ENCODE results near the gene PSMD10.

PSMD10 gene

GRCh38 chrX:108091264-108091877, at the start of gene PSMD10, which contains the start of gene ATG4A:
PSMD10 (minus strand) TSS chrX:108091542; CDS start chrX:108091520, 22 bp downstream.
ATG4A (plus strand) TSS chrX:108091778; CDS start chrX:108091827, 49 bp downstream.
- Histone ChIP-seq H4K20me1 (ENCODE audit: insufficient read depth, low read length) (no peaks in the 10 kb centered on the region), H2AFZ (ENCODE audit: low read length) (no peak within 1 kb of the TSS), H3K27me3 (ENCODE audit: insufficient read depth, low read length) (no peaks in the 10 kb centered on the region), H3K4me1 (ENCODE audit: insufficient read depth, low read length, severe bottlenecking) (peaks cover 14% of the 10 kb centered on the region), H3K4me2 (ENCODE audit: low read length) (peak within 1 kb of the TSS; percentile 90), H3K9me3 (ENCODE audit: low read length) (no peaks in the 10 kb centered on the region), H3K79me2 (ENCODE audit: insufficient read depth, low read length) (peaks cover 11% of the 10 kb centered on the region), H3K36me3 (ENCODE audit: insufficient read depth, low read length) (peaks cover 6% of the 10 kb centered on the region), H3K9ac (ENCODE audit: low read length) (peak within 1 kb of the TSS; percentile 92), H3F3A (ENCODE audit: insufficient read depth, low read length) (no peaks in the 10 kb centered on the region), H3K4me3 (ENCODE audit: low read depth, low read length, poor library complexity, severe bottlenecking) (peak within 1 kb of the TSS; percentile 97), H3K9me2 (ENCODE audit: low read depth, low read length) (no peaks in the 10 kb centered on the region), H3K27ac (ENCODE audit: low read depth, low read length, poor library complexity, severe bottlenecking) (peak within 1 kb of the TSS; percentile 24)
- TF ChIP-seq EZH2 (IDR thresholded peaks at IDR 0.05; ENCODE audit: borderline replicate concordance, low read length) (no peak), CTCF (IDR thresholded peaks at IDR 0.05; ENCODE audit: low read length) (no peak)

GRCh38 chrX:108138814-108139702, 47.7 kb upstream of the PSMD10 start:
- no peak overlapping the region for H3K4me2 ChIP-seq (ENCODE audit: low read length)
- H3K36me3 ChIP-seq (ENCODE audit: insufficient read depth, low read length), result peaks cover 18% of the 10 kb centered on the region
- H3K9ac ChIP-seq (ENCODE audit: low read length), result no peak overlapping the region
- H4K20me1 ChIP-seq (ENCODE audit: insufficient read depth, low read length), result no peaks in the 10 kb centered on the region
- TF ChIP-seq CTCF (IDR thresholded peaks at IDR 0.05; ENCODE audit: low read length) (peak; percentile 56), EZH2 (IDR thresholded peaks at IDR 0.05; ENCODE audit: borderline replicate concordance, low read length) (no peak)
- no peaks in the 10 kb centered on the region for H3K4me1 ChIP-seq (ENCODE audit: insufficient read depth, low read length, severe bottlenecking)
- no peak overlapping the region for H2AFZ ChIP-seq (ENCODE audit: low read length)
- H3K27ac ChIP-seq (ENCODE audit: low read depth, low read length, poor library complexity, severe bottlenecking), result no peak overlapping the region
- no peaks in the 10 kb centered on the region for H3K9me3 ChIP-seq (ENCODE audit: low read length)
- no peaks in the 10 kb centered on the region for H3K79me2 ChIP-seq (ENCODE audit: insufficient read depth, low read length)
- H3K27me3 ChIP-seq (ENCODE audit: insufficient read depth, low read length), result no peaks in the 10 kb centered on the region
- H3K4me3 ChIP-seq (ENCODE audit: low read depth, low read length, poor library complexity, severe bottlenecking), result no peak overlapping the region
- H3K9me2 ChIP-seq (ENCODE audit: low read depth, low read length), result no peaks in the 10 kb centered on the region
- H3F3A ChIP-seq (ENCODE audit: insufficient read depth, low read length), result no peaks in the 10 kb centered on the region

- TF ChIP-seq EZH2 (IDR thresholded peaks at IDR 0.05; ENCODE audit: borderline replicate concordance, low read length), result no peak
- TF ChIP-seq CTCF (IDR thresholded peaks at IDR 0.05; ENCODE audit: low read length), result no peak
- Histone ChIP-seq H3F3A (ENCODE audit: insufficient read depth, low read length) (no peaks in the 10 kb centered on the region), H3K4me2 (ENCODE audit: low read length) (no peak overlapping the region), H3K27me3 (ENCODE audit: insufficient read depth, low read length) (no peaks in the 10 kb centered on the region), H3K79me2 (ENCODE audit: insufficient read depth, low read length) (no peaks in the 10 kb centered on the region), H3K9ac (ENCODE audit: low read length) (no peak overlapping the region), H2AFZ (ENCODE audit: low read length) (no peak overlapping the region), H4K20me1 (ENCODE audit: insufficient read depth, low read length) (no peaks in the 10 kb centered on the region), H3K27ac (ENCODE audit: low read depth, low read length, poor library complexity, severe bottlenecking) (no peak overlapping the region), H3K9me3 (ENCODE audit: low read length) (no peaks in the 10 kb centered on the region), H3K4me1 (ENCODE audit: insufficient read depth, low read length, severe bottlenecking) (no peaks in the 10 kb centered on the region), H3K36me3 (ENCODE audit: insufficient read depth, low read length) (peaks cover 13% of the 10 kb centered on the region), H3K9me2 (ENCODE audit: low read depth, low read length) (no peaks in the 10 kb centered on the region), H3K4me3 (ENCODE audit: low read depth, low read length, poor library complexity, severe bottlenecking) (no peak overlapping the region)
These were observed 43.4 kb upstream of the PSMD10 start for GRCh38 chrX:108134724-108135123.
